Activated CD8-positive, alpha-beta memory T cell treated with anti-CD3 and anti-CD28 coated beads, Interleukin-2, amount 50 U/mL, for 1 hour (primary cell): Measurements from ENCODE around the gene ERF.

Source experiments
- DNase-seq: peaks from one replicate; pipeline ENCODE4 v3.0.0-alpha.2; 2020; ENCODE audit errors: extremely low read depth

Gene ERF

GRCh38 chr19:42253245-42254088 is 1.5 kb downstream of the ERF start:
- DNase-seq: no peak

GRCh38 chr19:42252365-42253244 is 2.3 kb downstream of the ERF start:
- no peak for DNase-seq

- no peak for DNase-seq
Observed at GRCh38 chr19:42251572-42252358, 3.2 kb downstream of the ERF start.

- no peak for DNase-seq
Observed at GRCh38 chr19:42250666-42251531, 4.0 kb downstream of the ERF start.

GRCh38 chr19:42250183-42250665 is 4.7 kb downstream of the ERF start:
- no peak for DNase-seq

- no peak for DNase-seq
Observed at GRCh38 chr19:42249769-42250168, 5.2 kb downstream of the ERF start.

- DNase-seq: no peak
Observed at GRCh38 chr19:42249149-42249750, 5.7 kb downstream of the ERF start.

GRCh38 chr19:42248270-42249148 is 6.4 kb downstream of the ERF start:
- no peak for DNase-seq

- DNase-seq: no peak
Observed at GRCh38 chr19:42247640-42248199, 7.2 kb downstream of the ERF start.

GRCh38 chr19:42246922-42247639 is 7.8 kb downstream of the ERF start:
- DNase-seq: no peak

GRCh38 chr19:42246143-42246921 is 8.6 kb downstream of the ERF start:
- no peak for DNase-seq

GRCh38 chr19:42245231-42245630 is 9.7 kb downstream of the ERF start:
- no peak for DNase-seq

GRCh38 chr19:42244347-42245220 is 10.3 kb downstream of the ERF start:
- peak; percentile 61 for DNase-seq

GRCh38 chr19:42242512-42243409 is 12.2 kb downstream of the ERF start, which contains the start of gene GSK3A:
Gene GSK3A, minus strand, starts transcription at chr19:42242602. Its CDS starts 137 bp downstream, at chr19:42242465.
- peak; percentile 92 for DNase-seq

GRCh38 chr19:42242069-42242511 is 12.8 kb downstream of the ERF start:
- DNase-seq: no peak
